HG03159 (cell line): ENCODE data around the gene VWC2.

Experiments
- ATAC-seq: cut with Tn5 transposase; IDR thresholded peaks from one replicate; pipeline ENCODE4 v1.9.1; 2021; ENCODE audit warnings: mild to moderate bottlenecking, moderate library complexity; ENCODE audit not compliant: unreplicated experiment

The VWC2 gene

DNA sequence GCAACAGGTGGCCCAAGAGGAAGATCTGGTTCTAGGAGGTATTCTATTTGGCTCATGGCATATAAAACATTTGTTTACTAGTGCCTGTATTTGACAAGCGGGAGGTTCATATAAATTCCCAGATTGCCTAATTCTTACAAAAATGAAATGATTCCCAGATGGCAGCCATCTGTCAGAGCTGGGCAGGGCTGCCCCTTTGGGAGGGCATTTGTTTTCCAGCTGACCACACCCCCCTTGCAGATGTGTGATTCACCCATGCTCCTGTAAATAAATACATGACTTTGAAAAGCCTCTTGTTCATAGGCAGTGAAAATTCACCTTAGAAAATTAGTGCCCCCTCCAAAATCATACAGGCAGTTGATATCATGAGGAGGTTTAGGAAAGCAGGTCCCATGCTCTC, 8.6 kb downstream of the VWC2 start:
- ATAC-seq: no peak

- ATAC-seq: no peak
Measured at GRCh38 chr7:49783446-49783845, 10.0 kb downstream of the VWC2 start.

GRCh38 chr7:49787980-49788379, 14.5 kb downstream of the VWC2 start:
- ATAC-seq: no peak

GRCh38 chr7:49788455-49789059, 15.1 kb downstream of the VWC2 start:
- ATAC-seq: no peak

GRCh38 chr7:49789736-49790135, 16.3 kb downstream of the VWC2 start:
- ATAC-seq: no peak

GRCh38 chr7:49790209-49790608, 16.8 kb downstream of the VWC2 start:
- ATAC-seq: no peak

GRCh38 chr7:49791088-49791741, 17.8 kb downstream of the VWC2 start:
- peak; percentile 82 for ATAC-seq

DNA sequence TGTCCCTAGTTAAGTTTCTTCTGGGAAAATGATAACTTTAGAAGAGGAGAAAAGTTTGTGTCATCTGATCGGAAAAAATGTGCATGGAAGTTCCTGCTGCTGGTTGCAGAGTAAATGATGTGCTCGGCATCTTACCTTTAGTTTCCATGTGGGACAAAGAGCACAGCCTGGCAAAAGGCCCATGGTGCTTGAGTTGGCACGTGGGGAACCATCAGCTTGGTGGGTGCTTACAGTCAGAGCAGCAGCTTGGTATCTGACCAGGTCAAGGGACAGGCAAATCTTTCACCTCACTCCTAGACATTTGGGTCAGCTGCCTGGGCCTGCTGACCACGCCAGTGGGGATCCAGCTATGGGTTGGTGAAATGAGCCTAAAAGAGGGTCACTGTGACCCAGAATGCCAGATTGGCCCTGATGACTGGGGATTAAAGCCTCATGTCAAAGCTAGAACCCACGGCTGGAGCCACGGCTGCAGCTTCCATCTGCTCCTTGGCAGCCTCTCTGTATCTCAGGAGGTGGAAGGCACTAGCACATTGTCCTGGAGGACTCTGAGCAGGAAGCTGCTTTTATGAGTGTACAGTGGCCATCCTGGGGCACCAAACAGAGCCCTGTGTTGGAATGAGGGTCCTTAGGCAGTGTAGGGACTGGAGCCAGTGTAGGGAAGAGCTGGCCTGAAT, 24.7 kb downstream of the VWC2 start:
- ATAC-seq: no peak

GRCh38 chr7:49800031-49800430, 26.6 kb downstream of the VWC2 start:
- ATAC-seq: no peak

DNA sequence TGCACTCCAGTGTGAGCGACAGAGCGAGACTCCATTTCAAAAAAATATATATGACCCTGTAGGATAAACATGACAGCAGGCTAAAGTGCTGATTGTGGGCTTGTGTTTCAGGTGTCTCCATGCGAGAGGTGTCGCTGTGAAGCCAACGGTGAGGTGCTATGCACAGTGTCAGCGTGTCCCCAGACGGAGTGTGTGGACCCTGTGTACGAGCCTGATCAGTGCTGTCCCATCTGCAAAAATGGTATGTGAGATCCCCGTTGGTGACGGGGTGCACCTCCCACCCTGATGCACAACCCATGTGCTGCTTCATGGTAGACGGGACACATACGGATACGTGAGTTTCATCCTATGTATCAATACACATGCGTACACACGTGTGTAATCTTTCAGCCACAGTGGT, 29.2 kb downstream of the VWC2 start:
- no peak for ATAC-seq

- no peak for ATAC-seq
Measured at GRCh38 chr7:49803812-49804211, 30.4 kb downstream of the VWC2 start.

DNA sequence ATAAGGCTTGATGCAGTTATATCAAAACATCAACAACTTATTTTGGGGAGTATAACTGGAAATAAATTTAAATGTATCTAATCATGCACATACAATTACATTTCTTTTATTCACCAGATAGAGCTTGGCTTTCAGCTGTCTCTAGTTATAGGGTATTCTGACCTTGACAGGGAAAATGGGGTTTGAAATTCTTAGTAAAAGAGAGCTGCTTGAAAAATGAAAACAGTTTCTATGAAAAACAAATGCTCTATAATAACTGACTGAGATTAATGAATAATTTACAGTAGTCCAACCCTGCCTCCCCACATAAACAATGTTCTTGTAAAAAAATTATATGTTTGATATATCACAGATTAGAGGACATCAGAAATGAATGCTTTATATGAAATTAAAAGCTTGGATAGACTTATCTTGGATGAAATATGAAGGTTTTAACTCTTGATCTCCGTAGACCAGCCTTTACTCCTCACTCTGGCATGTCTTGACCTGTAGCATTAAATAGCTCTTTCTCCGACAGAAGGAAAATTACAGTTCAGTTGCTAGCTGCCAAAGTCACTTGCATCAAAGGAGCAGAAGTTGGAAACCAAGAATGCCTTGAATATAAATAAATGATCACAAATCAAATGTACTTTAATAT, 32.1 kb downstream of the VWC2 start:
- ATAC-seq: no peak

DNA sequence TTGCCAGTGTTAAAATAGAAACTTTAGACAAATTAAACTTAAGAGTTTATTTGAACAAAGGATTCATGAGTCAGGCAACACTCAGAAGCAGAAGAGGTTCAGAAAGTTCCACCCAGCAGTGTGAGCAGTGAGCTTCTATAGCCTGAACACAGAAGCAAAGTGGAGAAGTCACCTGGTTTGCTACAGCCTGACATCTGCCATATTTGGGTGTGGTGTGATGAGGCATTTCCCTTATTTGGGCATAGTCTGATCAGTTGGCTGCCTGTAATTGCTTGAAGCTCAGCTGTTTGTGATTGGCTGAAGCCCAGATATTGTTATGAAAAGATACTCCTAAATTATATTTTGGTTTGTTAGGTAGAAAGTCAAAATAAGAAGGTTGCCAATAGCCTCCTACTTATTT, 39.1 kb downstream of the VWC2 start:
- ATAC-seq: no peak

- ATAC-seq: no peak
Measured at GRCh38 chr7:49817279-49817678, 43.8 kb downstream of the VWC2 start.

DNA sequence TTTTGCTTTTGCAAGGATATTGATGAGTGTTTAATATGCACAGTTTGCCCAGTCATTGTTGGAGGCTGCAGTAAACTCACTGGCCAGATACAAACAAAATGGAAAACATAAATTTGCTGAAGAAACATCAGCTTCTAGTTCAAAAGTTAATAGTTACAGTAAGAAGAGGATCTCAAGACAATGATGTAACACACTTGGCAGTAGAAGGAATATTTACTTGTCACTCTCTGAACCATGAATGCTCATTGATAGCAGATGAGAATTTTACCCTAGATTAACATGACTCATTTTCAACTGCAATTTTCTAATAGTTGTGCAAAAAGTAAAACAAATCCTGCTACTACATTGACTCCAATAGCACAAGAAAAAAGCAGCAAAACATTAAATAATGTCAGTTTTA, 47.7 kb downstream of the VWC2 start:
- ATAC-seq: no peak

DNA sequence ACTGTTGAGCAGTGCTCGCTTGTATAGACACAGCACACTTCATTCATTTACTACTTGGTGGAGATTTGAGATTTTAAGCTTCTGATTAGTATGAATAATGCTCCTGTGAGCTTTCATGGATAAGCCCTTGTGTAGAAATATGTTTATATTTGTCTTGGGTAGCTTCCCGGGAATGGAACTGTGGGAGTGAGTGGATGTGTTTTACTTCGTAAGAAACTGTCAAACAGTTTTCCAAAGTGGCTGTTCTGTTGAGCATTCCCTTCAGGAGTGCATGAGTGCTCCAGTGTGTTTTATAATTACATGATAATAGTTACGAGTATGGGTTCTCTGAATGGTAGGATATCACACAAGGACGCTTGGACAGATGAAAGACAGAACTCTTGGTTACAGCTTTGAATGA, 49.4 kb downstream of the VWC2 start:
- ATAC-seq: no peak

DNA sequence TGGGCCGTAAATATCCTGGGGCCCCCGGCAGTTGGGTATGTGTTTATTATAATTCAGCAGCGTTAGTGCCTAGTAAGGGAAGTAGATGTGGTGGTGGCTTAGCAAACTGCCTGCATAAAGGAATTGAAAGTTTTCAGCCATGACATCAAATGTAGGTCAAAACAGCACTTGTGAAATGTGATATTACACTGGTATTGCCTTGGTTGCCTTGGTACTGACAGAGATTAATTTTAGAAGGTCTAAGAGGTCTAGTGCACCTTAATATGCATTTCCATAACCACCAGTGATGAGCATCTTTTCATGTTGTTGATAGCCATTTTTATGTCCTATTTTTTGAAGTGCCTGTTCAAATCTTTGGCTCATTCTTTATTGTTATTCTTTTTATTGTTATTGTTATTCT, 50.1 kb downstream of the VWC2 start:
- no peak for ATAC-seq

DNA sequence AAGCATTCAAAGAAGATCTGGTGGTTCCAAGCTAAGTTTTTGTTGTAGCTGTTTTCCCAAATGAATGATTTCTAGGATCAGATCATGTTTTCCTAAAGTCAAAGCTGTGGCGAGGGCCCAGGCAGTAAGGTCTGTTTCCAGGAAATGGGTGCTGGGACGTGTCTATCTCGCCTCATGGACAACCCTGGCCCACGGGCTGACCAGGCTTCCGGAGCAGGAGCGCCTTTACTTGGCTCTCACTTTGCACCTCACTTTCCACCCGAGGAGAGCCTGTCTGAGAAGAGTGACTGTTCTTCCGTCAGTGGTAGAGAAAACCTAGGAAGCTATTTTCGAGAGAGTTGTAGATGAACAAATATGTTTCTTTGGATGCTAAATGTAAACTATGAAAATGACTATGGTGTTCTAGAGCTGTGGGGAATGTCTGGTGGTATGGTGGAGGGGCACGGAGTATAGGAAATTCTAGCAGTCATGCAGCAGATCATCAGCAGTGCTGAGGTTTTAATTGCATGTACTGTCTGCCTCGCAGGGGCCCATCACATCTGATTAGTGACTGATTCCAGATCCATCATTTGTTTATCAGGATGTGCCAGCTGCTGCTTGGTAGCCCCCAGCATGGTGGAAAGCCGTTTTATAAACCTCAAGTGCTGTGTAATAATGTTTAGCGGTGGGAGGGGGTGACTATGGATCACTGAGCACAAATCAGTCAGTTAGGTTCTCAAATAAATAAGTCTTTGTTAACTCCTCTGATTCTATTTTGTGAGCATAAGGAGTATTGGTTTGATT, 66.6 kb downstream of the VWC2 start:
- no peak for ATAC-seq

- no peak for ATAC-seq
Measured at GRCh38 chr7:49840751-49841405, 67.4 kb downstream of the VWC2 start.

DNA sequence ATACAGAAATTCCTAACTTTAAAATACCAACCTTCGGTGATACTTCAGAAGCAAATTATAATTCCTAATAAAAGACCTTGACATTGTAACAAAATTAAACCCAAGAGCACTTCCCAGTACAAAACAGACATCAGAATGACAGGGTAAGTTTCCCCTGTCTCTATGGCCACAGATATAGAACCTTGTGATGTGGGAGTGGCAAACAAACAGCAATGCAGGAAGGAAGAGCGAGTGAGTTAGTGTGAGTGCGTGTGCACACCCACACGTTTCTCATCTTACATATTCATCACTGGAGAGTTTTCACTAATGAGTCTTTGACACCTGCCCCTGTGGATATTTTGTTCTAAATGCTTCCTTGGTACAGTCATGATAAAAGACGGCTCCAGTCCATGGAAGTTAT, 72.2 kb downstream of the VWC2 start:
- ATAC-seq: no peak
